C1 segment of cervical spinal cord (tissue), 14 donors: ENCODE measurements around the gene PCNX1.

ENCODE experiments used
- DNase-seq, 14 donors: peaks; one replicate each; lab custom pipeline; 2025; lab: John Stamatoyannopoulos, UW

PCNX1 gene

GRCh38 chr14:71071042-71071441 is 163.8 kb downstream of the PCNX1 start:
- no peak for DNase-seq

- DNase-seq = no peak
Observed at GRCh38 chr14:71076462-71077092, 169.3 kb downstream of the PCNX1 start.

- no peak for DNase-seq
Observed at GRCh38 chr14:71078500-71078899, 171.2 kb downstream of the PCNX1 start.

DNA sequence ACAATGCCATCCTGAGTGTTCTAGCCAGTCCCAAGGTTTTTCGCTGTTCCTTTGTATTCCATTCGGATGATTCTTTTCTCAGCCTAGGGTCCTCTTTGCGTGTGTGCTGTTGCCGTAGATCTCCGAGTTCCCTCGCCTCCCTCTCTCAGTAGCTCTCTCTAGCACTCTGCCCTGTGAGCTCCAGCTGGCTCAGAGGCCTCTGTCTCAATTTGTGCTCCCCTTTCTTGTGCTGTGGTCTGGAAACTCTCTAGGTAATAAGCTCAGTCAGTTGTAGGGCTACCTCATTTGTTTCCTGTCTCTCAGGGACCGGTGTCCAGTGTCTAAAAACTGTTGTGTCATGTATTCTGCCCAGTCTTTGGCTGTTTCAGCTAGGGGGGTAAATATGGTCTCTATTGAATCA is 179.3 kb downstream of the PCNX1 start:
- peak in 2 of 14 donors; percentile 1 to 26 for DNase-seq

- no peak for DNase-seq
Observed at GRCh38 chr14:71089971-71090370, 182.7 kb downstream of the PCNX1 start.

DNA sequence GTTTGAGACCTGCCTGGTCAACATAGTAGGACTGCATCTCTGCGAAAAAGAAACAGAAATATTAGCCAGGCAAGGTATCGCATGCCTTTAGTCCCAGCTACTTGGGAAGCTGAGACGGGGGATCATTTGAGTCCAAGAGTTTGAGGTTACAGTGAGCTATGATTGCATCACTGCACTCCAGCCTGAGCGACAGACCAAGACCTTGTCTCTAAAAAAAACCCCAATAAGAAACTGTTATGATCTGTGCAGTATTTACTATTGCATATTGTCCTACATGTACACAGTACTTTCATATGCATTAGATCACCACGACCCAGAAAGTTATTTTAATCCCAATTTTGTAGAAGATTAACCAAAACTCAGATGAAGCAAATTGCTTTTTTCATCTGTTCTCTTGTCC is 187.5 kb downstream of the PCNX1 start:
- DNase-seq = no peak

DNA sequence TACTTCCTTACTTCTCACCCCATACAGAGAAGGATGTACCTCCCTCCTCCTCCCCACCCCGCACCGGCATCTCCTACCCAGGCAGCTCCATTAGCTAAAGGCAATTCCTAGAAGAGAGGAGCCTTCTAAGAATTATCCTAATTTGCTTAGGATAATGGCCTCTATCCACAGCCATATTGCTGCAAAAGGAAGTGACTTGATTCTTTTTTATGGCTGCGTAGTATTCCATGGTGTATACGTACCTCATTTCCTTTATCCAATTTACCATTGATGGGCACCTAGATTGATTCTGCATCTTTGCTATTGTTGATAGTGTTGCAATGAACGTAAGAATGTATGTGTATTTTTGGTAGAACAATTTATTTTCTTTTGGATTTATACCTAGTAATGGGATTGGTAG is 189.7 kb downstream of the PCNX1 start:
- DNase-seq = no peak

DNA sequence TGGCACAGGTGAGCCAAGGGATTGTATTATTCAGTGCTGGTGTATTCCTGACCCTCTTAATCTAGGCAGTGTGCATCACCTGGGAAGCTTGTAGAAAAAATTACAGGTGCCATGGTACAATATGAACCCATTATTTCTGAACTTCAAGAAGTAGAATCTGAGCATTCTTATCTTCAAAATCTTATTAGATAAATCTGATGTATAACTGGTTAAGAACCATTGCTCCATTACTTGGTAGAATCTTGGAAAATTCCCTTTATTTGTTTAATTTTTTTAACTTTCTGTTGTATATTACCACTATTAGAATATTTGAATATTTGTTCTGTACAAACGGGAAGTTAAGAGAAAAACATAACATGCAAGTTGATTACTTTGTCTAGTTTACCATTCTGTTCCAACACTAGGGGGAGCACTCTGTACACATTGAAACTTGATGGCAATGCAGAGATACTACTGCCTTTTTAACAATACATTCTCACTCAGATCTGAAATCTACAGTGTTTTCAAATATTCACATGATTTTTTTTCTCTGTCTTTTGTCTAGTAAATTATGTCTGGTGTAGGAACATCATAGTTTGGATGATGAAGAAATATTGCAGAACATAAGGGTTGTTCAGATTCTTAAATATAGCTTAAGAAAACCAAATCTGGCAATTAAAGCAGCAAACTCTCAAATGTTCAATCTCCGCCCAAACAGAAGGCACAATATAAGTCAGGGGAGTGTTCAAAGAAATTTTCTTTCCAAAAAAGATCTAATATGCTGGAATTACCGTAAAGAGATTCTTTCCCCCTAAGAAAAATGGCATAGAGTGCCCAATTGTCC is 196.6 kb downstream of the PCNX1 start:
- peak in 1 of 14 donors; percentile 28 for DNase-seq

DNA sequence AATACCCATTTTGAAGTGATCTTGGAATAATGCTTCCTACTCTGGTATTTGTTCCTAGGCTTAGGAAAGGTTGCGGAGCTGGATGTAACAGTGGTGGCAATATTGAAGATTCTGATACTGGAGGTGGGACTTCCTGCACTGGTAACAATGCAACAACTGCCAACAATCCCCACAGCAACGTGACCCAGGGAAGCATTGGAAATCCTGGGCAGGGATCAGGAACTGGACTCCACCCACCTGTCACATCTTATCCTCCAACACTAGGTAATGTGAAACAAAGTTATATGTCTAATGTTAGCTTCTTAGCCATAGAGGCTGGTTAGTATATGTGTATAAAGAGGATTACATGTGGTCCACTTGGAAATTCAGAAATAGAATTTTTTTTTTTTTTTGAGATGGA is 197.9 kb downstream of the PCNX1 start:
- DNase-seq = no peak

DNA sequence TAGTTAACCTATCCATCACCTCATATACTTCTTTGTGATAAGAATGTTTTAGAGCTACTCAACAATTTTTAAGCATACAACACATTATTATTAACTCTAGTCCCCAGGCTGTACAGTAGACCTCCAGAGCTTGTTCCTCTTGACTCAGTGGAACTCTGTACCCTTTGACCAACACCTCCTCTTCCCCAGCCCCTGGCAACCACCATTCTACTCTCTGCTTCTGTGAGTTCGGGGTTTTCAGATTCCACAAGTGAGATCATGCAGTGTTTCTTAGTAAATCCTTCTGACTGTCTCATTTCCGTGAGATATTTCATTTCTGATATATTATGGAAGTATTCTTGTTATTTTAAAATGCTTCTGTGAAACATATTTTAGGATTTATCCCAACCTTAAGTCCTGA is 200.7 kb downstream of the PCNX1 start:
- DNase-seq = no peak

DNA sequence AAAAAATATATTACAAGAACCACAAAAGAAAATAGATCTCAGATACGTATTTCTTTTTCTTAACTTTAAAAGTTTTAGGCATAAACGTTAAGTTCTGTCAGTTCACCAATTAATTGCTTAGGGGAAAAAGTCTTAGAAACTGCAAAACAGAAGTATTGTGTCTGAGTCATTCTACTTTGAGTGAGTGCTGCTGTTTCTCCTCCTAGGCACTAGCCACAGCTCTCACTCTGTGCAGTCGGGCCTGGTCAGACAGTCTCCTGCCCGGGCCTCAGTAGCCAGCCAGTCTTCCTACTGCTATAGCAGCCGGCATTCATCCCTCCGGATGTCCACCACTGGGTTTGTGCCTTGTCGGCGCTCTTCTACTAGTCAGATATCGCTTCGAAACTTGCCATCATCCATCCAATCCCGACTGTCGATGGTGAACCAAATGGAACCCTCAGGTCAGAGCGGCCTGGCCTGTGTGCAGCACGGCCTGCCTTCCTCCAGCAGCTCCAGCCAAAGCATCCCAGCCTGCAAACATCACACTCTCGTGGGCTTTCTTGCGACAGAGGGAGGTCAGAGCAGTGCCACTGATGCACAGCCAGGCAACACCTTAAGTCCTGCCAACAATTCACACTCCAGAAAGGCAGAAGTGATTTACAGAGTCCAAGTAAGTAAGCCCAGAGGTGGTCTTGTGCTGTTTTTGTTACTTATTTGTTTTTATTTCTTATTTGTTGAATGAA is 201.3 kb downstream of the PCNX1 start:
- peak in 8 of 14 donors; percentile 3 to 49 (median 26) for DNase-seq

DNA sequence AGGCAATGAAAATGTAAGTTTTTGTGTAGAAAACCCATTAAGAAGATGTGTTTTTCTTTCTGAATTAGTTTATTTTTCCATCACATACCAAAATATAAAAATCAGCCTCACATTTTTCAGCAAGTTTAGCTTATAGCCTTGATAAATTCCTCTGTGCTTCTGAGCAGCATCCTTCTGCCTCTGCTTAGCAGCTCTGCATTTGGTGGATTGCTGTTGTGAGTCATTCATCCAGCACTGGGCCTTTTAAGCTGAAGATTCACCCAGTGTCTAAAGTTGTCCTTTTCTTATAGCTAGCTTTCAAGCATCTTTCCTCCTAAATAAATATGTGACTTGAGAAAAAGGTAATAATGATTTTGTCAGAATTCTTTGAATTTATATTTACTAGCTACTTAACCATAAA is 206.1 kb downstream of the PCNX1 start:
- no peak for DNase-seq

DNA sequence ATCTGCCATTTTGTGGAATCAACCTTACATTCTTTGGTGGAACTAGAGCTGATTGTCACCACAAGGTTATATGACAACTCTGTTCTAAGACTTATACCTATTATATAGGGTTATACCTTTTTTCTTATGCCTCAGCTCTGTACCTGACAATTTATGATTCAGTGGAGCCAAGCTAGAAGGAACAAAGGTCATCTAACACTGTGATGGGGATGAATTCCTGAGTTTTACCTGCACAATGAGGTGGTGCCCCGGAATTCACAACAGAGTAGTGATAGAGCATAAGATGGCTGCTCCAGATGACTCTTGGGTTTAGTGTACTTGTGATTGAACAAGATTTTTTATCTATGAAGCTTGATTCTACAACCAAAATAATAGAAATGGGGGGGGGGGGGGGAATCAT is 207.3 kb downstream of the PCNX1 start:
- DNase-seq = no peak

GRCh38 chr14:71115306-71115705 is 208.0 kb downstream of the PCNX1 start:
- no peak for DNase-seq

DNA sequence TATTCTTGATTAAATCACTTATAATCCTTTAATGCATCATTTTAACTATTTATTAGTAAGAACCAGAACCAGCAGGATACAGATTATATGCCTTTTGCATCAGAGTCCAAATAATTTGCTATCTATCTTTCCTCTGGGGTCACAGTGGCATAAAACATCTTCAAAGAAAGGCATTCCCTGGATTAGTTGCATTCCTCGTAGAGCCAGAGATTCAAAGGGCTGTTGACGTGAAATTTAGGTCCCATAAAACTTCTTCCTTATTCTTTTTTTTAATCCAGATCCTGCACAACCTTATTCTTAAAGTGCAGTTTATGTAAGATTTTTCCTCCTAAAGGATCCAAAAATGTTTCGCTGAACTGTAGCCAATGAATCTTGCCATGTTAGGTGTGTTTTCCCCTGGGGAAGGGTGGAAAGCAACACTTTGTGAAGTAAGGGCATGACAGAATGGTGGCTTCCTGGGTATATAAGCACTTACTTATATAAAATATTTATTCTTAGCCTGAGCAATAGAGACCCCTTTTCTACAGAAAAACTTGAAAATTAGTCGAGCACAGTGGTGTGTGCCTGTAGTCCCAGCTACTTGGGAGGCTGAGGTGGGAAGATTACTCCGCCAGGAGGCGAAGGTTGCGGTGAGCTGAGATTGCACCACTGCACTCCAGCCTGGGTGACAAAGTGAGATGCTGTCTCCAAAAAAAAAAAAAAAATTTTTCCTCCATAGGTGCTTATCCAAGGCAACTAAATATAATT is 208.7 kb downstream of the PCNX1 start:
- DNase-seq = no peak

DNA sequence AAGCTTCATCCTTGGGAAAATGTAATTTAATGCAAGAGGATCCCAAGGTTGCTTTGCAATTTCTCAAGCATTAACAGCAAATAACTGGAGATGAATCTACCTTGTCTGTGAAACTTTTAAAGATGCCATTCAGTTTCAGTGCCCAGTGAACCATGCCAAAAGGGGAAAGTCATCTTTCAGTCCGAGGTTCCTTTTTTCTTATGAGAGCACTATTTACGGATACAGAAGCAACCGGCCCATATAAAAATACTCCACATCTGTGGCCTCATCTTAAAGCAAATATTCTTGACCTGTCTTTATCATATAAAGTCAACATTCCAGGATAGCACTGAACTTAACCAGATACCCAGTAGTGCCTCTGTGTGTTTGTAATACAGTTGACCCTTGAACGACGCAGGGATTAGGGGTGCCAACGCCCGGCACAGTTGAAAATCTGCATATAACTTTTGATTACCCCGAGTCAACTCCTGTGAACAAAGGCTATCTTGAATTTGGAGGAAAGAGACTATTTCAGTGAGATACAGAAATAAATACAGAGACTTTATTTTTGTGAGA is 209.4 kb downstream of the PCNX1 start:
- DNase-seq = no peak

DNA sequence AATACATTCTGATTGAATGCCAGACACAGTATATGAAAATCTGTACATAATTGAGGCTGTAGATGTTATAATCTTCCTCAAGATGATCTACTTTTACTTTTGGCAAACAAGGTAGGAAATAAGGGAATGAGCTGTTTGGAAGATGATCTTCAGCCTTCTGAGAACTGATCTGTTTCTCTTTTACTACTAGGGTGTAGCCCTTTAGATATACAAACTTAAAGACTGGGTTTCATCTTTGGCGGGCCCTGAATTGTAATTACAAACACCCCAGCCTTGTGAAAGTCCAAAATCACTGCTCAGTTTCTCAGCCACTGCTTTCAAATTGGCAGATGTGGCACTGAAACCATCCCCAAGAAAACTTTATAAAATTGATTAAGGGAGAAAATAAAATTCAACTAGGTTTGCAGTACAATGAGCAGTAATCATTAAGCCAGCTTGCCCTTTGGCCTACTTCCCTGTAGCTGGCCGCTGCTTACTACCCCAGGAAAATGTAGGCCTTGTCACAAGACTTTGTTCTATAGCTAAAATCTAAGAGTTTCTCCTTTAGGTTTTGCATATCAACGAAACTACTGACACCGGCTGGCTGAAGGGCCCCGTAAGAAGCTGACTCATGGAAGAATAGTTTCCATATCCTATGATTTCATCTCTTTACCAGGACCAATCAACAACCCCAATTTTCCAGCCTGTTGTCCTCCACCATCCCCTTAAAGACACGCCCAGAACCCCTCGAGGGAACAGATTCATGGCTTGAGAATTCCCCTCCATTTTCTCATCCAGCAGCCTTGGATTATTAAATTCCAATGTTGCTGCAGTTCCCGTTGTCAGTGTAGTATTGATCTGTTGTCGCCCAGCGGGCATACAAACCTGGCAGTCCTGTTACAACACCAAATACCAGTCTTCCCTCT is 210.8 kb downstream of the PCNX1 start:
- DNase-seq = no peak

GRCh38 chr14:71119075-71119474 is 211.8 kb downstream of the PCNX1 start:
- no peak for DNase-seq

DNA sequence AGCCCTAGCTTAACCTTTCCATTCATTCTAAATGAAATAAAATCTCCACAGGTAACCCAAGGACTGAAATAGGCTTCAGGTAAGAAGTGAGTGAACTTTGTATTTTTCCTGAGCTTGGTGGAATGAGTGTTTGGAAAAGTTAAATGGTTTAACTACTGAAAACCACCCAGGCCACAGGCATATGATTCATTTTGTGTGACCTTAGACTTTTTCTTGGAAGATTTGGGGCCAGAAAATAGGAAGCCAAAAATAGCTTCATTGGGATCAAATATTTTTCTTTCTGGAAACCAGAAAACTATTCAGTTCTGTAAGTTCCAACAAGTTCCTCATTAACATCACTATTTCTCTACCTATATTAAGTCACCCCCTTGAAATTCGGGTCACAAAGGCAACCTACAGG is 212.6 kb downstream of the PCNX1 start:
- no peak for DNase-seq

DNA sequence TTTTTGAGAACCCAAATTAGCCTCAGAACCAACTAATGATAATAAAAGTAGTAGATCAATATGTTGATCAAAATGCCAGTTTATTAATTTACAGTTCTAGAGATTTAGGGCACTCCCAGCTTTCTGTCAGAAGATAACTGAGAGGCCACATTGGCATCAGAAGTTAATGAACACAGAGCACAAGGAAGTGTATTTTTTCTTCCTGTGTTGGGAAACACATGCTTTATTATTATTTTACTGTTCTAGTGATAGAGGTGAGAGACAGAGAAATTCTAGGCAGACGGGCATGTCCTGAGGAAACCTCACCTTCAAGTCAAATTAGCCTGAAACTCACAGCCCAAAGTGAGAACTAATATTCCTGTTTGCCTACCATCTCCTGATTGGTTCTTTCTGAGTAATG is 213.7 kb downstream of the PCNX1 start:
- no peak for DNase-seq

DNA sequence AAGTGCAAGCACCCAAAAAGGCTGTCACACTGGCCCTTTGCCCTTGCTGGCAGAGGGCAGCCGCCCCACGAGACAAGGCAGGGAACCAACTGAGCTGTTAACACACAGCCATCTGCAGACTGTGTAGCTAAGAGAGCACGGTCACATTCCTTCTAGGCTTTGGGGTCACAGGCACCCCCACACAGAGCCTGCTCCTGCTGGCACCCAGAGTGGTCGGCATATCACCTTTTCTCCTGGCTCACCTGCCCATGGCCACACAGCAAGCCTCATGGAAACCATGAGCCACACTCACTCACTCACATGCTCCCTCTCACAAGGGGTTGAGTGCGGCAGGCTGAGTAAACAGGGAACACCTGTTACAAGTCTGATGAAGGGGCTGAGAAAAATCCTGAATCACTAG is 214.5 kb downstream of the PCNX1 start:
- no peak for DNase-seq
